DOHH2 (cell line): ENCODE measurements around the gene OASL.

Experiments
- H3F3A ChIP-seq: fragments of 200-600 bp; sonication (generic), shearing (Covaris generic); 2 replicates; pipeline ENCODE4 v1.6.0; 2016; ENCODE audit warnings: antibody characterized with exemption, mild to moderate bottlenecking; ENCODE audit not compliant: control insufficient read depth, insufficient read depth
- H3K27ac ChIP-seq: fragments of 200-600 bp; sonication (generic); 2 replicates; pipeline ENCODE4 v1.5.1; 2014; ENCODE audit warnings: low read depth, mild to moderate bottlenecking, low read length, moderate library complexity
- H3K27me3 ChIP-seq: fragments of 200-600 bp; sonication (generic); 2 replicates; pipeline ENCODE4 v1.6.1; 2014; ENCODE audit warnings: mild to moderate bottlenecking, low read length, mixed read lengths; ENCODE audit not compliant: control insufficient read depth
- H3K36me3 ChIP-seq: fragments of 200-600 bp; sonication (generic); 2 replicates; pipeline ENCODE4 v1.6.1; 2014; ENCODE audit warnings: mild to moderate bottlenecking, low read length, moderate library complexity, mixed read lengths; ENCODE audit not compliant: control insufficient read depth
- H3K4me1 ChIP-seq: fragments of 200-600 bp; sonication (generic); 2 replicates; pipeline ENCODE4 v1.6.1; 2014; ENCODE audit warnings: mild to moderate bottlenecking, low read length, mixed read lengths; ENCODE audit not compliant: control insufficient read depth
- H3K4me2 ChIP-seq: fragments of 200-600 bp; sonication (generic); 2 replicates; pipeline ENCODE4 v1.6.0; 2014; ENCODE audit warnings: mild to moderate bottlenecking, low read length, moderate library complexity
- H3K4me3 ChIP-seq: fragments of 200-600 bp; sonication (generic); 2 replicates; pipeline ENCODE4 v1.5.1; 2014; ENCODE audit warnings: mild to moderate bottlenecking, low read length, mixed read lengths
- H3K79me2 ChIP-seq: fragments of 200-600 bp; sonication (generic); 2 replicates; pipeline ENCODE4 v1.6.1; 2014; ENCODE audit warnings: mild to moderate bottlenecking, low read length, mixed read lengths; ENCODE audit not compliant: control insufficient read depth
- H3K9me2 ChIP-seq: fragments of 200-600 bp; sonication (generic); replicated peaks from 2 replicates; pipeline ENCODE4 v1.6.1; 2014; ENCODE audit warnings: mild to moderate bottlenecking, low read length, mixed read lengths; ENCODE audit not compliant: control insufficient read depth
- H3K9me3 ChIP-seq: fragments of 200-600 bp; sonication (generic); 2 replicates; pipeline ENCODE4 v1.6.1; 2014; ENCODE audit warnings: antibody characterized with exemption, low read length, mixed read lengths; ENCODE audit not compliant: control insufficient read depth, insufficient read depth
- H4K20me1 ChIP-seq: fragments of 200-600 bp; sonication (generic); 2 replicates; pipeline ENCODE4 v1.6.0; 2014; ENCODE audit warnings: low read depth, mild to moderate bottlenecking, antibody characterized with exemption, low read length, moderate library complexity; ENCODE audit not compliant: control insufficient read depth, insufficient read depth
- CTCF ChIP-seq: fragments of 200-600 bp; sonication (generic); IDR thresholded peaks from one replicate; pipeline ENCODE4 v1.5.1; 2014; ENCODE audit warnings: antibody characterized with exemption, mild to moderate bottlenecking, low read depth, low read length; ENCODE audit not compliant: poor library complexity, severe bottlenecking
- EZH2phosphoT487 ChIP-seq: fragments of 200-600 bp; sonication (generic); IDR thresholded peaks from 2 replicates; pipeline ENCODE4 v1.6.1; 2017; ENCODE audit warnings: borderline replicate concordance, mild to moderate bottlenecking, antibody characterized with exemption, low read length, moderate library complexity, mixed read lengths

OASL gene

GRCh38 chr12:121025442-121026226, 13.4 kb downstream of the OASL start:
- H3K27ac ChIP-seq, result no peak overlapping the region
- peaks cover 13% of the 10 kb centered on the region for H3K27me3 ChIP-seq
- no peaks in the 10 kb centered on the region for H3K9me3 ChIP-seq
- H3K4me3 ChIP-seq, result no peak overlapping the region
- no peaks in the 10 kb centered on the region for H4K20me1 ChIP-seq
- H3K9me2 ChIP-seq, result no peaks in the 10 kb centered on the region
- H3K36me3 ChIP-seq, result no peaks in the 10 kb centered on the region
- TF ChIP-seq EZH2phosphoT487, result no peak
- no peak for TF ChIP-seq CTCF
- H3K79me2 ChIP-seq, result no peaks in the 10 kb centered on the region
- no peaks in the 10 kb centered on the region for H3F3A ChIP-seq
- no peak overlapping the region for H3K4me2 ChIP-seq
- H3K4me1 ChIP-seq, result no peaks in the 10 kb centered on the region

DNA sequence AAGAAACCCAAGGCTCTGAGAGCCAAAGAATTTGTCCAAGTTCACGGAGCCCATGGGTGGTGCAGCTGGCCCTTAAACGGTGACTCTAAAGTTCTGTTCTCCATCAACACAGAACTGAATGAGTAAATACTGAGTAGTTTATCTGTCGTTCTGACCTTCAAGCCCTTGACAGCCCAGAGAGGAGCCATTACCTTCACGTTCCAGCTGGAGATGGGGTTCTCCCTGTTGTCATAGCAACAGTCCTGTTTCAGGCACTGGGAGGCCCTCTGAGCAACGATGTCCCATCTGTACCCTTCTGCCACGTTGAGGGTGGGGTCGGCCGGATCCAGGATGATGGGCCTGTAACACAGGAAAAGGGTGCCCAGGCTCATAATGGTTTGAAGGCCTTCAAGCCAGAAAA, 15.2 kb downstream of the OASL start:
- Histone ChIP-seq H3K4me3 (no peak overlapping the region), H4K20me1 (no peaks in the 10 kb centered on the region), H3K27ac (no peak overlapping the region), H3F3A (no peaks in the 10 kb centered on the region), H3K36me3 (no peaks in the 10 kb centered on the region), H3K27me3 (peaks cover 13% of the 10 kb centered on the region), H3K79me2 (no peaks in the 10 kb centered on the region), H3K4me1 (no peaks in the 10 kb centered on the region), H3K9me2 (no peaks in the 10 kb centered on the region), H3K4me2 (no peak overlapping the region), H3K9me3 (no peaks in the 10 kb centered on the region)
- no peak for TF ChIP-seq EZH2phosphoT487
- no peak for TF ChIP-seq CTCF

DNA sequence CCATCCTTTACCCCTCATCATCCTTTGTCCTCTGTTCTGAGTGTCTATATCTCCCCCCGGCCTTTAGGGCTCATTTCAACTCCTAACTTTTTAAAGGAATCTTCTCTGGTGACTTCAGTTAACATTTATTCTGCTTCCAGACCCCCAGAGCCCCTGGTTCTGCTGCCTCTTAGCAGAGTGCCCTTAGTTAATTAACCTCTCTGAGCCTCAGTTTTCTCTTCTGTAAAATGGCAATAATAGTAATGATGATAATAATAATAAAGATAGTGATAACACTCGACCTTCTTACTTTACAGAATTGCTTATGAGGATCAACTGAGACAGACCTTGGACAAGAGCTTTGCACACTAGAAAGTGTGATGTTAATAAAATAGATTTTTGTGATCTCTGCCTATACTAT, 16.3 kb downstream of the OASL start:
- H3K79me2 ChIP-seq, result no peaks in the 10 kb centered on the region
- H3K27me3 ChIP-seq, result peaks cover 10% of the 10 kb centered on the region
- no peaks in the 10 kb centered on the region for H4K20me1 ChIP-seq
- no peak overlapping the region for H3K27ac ChIP-seq
- TF ChIP-seq CTCF (no peak), EZH2phosphoT487 (no peak)
- H3K4me2 ChIP-seq, result no peak overlapping the region
- H3K36me3 ChIP-seq, result no peaks in the 10 kb centered on the region
- no peaks in the 10 kb centered on the region for H3K9me3 ChIP-seq
- H3K4me1 ChIP-seq, result no peaks in the 10 kb centered on the region
- H3K4me3 ChIP-seq, result no peak overlapping the region
- H3K9me2 ChIP-seq, result no peaks in the 10 kb centered on the region
- no peaks in the 10 kb centered on the region for H3F3A ChIP-seq
